Fibroblast of skin of right quadriceps (primary cell): ENCODE results near the gene SNRPB.
A peak's percentile ranks its signal among the peaks of the same experiment; 100 is the strongest.
"Not testable (repeated sequence)": the region's sequence is repeated elsewhere in the genome, so short reads cannot be mapped to it uniquely, and the experiment has no call there.

Experiments
- DNase-seq: peaks from one replicate; pipeline ENCODE4 v3.0.0-alpha.2; 2013

Gene SNRPB

GRCh38 chr20:2470423-2471193 is at the start of gene SNRPB:
Gene SNRPB, minus strand, starts transcription at chr20:2470789. Its CDS starts 99 bp downstream, at chr20:2470690.
- DNase-seq: peak; percentile 99

DNA sequence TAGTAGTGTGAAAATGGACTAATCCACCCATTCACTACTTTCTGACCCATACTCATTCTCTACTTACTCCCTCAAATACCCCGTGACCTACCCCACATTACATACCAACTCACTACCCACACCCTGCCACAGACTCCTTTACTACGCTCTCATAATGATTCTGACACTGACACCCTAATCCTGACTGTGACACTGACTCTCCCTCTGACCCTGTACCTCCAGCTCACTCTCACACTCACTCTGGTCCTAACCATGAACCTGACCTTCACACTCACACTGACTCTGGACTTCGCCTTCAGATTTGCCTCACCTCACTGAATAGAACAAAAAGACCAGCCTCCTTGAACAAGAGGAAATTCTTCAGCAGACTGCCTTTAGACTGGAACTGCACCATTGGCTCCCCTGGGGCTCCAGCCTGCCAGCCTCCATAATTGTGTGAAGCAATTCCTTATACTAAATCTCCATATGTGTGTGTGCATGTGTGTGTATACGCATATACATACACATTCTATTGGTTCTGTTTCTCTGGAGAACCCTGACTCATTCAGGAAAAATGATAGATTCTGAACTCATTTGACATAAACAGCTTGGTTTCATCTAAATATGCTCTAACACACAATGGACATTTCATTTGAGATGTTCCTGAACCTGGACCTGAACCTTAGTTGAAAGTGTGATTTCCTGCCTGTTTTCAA is 48.7 kb upstream of the SNRPB start:
- peak; percentile 92 for DNase-seq

- no peak for DNase-seq
Observed at GRCh38 chr20:2518558-2518957, 48.0 kb upstream of the SNRPB start.

DNA sequence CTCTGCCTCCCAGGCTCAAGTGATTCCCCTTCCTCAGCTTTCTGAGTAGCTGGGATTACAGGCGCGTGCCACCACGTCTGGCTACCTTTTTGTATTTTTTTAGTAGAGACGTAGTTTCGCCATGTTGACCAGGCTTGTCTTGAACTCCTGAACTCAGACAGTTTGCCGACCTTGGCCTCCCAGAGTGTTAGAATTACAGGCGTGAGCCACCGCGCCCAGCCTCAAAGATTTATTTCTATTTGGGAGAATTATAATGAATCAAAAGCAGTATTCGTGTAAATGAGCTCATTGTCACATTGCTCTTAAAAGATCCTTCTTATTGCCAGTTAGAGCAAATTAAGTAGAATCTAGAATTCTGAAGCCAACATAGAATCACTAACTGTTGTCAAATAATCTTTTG is 47.5 kb upstream of the SNRPB start:
- DNase-seq: no peak

DNA sequence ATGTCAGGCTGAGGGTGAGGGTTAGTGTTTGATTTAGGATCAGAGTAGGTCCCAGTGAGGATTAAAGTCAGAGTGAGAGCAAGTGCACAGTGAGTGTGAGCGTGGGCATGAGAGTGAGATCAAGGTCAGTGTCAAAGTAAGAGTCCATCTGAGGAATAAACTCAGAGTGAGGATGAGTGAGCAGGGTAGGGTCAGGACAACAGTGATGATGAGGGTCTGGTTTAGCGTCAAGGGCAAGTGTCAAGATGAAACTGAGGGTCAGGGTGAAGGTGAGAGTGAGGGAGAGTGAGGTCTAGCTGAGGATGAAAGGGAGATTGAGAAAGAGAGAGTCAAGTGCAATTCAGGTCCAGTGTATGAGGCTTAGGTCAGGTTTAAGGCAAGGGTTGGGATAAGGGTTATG is 45.8 kb upstream of the SNRPB start:
- no peak for DNase-seq

DNA sequence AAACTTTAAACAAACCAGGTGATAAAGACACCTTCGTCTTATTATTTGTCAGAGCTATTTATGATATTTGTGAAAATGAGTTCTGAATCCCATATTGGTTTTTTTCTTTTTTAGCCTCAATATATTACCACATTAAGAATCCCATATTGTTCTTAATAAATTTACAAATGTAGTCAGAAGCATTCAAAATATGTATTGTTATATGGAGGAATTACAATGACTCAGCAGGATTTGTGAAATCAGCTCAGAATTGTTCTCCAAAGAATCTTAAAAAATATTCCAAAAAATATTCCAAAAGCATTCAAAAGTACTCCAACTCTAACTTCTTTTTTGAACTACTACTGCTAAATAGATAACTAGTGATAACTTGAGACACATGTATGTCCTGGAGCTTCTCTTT is 44.6 kb upstream of the SNRPB start:
- DNase-seq: no peak

DNA sequence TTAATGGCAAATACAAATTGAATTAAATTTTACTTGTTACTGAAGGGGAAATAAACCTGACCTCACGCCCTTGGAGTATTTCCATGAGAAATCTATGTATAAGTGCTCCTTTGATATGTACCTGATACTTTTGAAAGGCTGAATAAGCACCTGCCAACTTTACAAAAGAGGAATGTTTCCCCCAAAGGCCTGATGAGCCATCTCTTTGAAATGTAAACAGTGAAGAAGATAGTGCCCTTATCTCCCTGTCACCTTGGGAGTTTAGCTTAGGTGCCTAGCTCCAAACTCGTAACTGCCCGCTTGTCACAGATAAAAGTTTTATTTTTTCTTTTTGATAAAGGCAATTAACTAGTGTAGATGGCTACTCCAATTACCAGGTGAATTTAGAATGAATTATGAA is 39.2 kb upstream of the SNRPB start:
- DNase-seq: no peak

DNA sequence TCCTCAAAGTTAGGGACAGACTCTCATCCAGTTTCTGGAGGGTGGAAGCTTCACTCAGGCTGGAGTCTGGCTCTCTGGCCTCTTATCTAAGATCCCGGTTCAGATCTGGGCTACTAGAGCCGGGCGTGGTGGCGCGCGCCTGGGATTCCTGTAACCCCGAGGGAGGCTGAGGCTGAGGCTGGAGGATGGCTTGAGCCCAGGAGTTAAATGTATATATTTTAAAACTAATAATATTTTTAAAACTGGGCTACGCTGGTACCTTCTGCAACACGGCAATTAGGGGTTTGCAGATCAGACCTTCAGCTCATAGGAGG is 38.8 kb upstream of the SNRPB start:
- peak; percentile 18 for DNase-seq

GRCh38 chr20:2508631-2509467 is 38.3 kb upstream of the SNRPB start, which contains the start of gene ZNF343:
Gene ZNF343, minus strand, starts transcription at chr20:2508915. Its CDS starts 15,020 bp downstream, at chr20:2493895.
- peak; percentile 79 for DNase-seq

- DNase-seq: peak; percentile 35
Observed at GRCh38 chr20:2507875-2508630, 37.5 kb upstream of the SNRPB start.

- peak; percentile 10 for DNase-seq
Observed at GRCh38 chr20:2507464-2507863, 36.9 kb upstream of the SNRPB start.

- DNase-seq: not testable (repeated sequence)
Observed at GRCh38 chr20:2506426-2506825, 35.8 kb upstream of the SNRPB start.

DNA sequence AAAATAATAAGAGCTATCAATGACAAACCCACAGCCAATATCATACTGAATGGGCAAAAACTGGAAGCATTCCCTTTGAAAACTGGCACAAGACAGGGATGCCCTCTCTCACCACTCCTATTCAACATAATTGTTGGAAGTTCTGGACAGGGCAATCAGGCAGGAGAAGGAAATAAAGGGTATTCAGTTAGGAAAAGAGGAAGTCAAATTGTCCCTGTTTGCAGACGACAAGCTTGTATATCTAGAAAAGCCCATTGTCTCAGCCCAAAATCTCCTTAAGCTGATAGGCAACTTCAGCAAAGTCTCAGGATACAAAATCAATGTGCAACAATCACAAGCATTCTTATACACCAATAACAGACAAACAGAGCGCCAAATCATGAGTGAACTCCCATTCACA is 34.2 kb upstream of the SNRPB start:
- not testable (repeated sequence) for DNase-seq

DNA sequence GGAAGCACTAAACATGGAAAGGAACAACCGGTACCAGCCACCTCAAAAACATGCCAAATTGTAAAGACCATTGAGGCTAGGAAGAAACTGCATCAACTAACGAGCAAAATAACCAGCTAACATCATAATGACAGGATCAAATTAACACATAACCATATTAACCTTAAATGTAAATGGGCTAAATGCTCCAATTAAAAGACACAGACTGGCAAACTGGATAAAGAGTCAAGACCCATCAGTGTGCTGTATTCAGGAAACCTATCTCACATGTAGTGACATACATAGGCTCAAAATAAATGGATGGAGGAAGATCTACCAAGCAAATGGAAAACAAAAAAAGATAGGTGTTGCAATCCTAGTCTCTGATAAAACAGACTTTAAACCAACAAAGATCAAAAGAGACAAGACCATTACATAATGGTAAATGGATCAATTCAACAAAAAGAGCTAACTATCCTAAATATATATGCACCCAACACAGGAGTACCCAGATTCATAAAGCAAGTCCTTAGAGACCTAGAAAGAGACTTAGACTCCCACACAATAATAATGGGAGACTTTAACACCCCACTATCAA is 32.3 kb upstream of the SNRPB start:
- DNase-seq: not testable (repeated sequence)

- DNase-seq: no peak
Observed at GRCh38 chr20:2485661-2486060, 15.1 kb upstream of the SNRPB start.

- DNase-seq: no peak
Observed at GRCh38 chr20:2485080-2485479, 14.5 kb upstream of the SNRPB start.

- DNase-seq: no peak
Observed at GRCh38 chr20:2483504-2483903, 12.9 kb upstream of the SNRPB start.

DNA sequence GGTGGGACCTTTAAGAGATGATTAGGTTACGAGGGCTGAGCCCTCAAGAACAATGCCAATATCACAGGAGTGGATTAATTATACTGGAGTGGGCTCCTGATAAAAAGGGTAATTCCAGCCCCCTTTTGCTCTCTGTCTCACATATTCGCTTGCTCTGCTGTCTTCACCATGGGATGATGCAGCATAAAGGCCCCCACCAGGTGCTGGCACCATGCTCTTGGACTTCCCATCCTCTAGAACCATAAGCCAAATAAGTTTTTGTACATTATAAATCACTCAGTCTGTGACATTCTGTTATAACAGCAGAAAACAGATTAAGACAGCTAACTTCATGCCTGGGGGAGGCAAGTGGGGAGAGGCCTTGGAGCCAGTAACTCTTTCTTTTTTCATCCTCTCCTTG is 9.8 kb upstream of the SNRPB start:
- no peak for DNase-seq

DNA sequence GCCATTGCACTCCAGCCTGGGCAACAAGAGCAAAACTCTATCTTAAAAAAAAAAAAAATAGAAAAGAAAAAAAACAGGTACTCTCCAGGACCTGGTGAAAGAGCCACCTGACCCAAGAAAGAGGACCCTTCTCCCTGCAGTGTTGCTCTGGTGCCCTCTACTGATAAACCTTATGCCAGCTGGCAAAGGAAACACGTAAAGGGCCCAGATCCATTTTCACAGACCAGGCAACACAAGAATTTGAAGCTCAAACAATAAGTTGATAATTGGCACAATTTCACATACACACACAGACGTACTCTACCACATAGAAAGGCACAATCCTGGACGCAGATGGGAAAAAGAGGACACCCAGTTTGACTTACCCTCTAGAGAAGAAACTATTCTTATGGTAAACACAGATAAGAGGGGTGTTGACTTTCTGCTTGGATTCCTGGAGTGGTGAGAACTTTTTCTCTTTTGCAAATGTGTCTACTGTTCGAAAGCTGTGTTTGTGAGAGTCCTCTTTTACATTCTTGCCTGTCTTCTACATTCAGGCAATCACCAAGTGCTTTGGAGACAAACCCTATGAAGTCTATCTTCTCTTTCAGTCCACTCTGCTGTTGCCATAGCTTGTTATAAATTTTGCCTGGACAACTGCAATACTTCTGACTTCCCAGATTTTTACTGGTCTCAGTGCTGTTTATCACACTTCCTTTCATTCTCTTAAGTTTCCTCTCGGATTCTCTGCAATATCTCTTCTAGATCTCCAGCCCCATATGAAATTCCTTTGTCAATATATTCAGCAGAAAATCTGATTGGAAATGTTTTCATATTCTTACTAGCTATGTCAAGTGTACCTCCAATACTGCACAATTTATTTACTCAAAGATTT is 6.4 kb upstream of the SNRPB start:
- no peak for DNase-seq

GRCh38 chr20:2475850-2476741 is 5.5 kb upstream of the SNRPB start:
- no peak for DNase-seq
